Small intestine (tissue), 7 donors: ENCODE data around the gene MEGF9. TPM values are rescaled to one million over a fixed set of nuclear protein-coding genes. Genes with fewer than 3 reads are reported as not detected.
"Not testable (repeated sequence)": the region's sequence is repeated elsewhere in the genome, so short reads cannot be mapped to it uniquely, and the experiment has no call there.

Experiments used
- DNase-seq, 2 donors: peaks; one replicate each; pipeline versions ENCODE4 v3.0.0 to v3.0.0-alpha.2; 2013
- FAIRE-seq: peaks from 2 replicates; lab custom pipeline; 2012; peaks lifted over from hg19 to GRCh38; lab: Jason Lieb, UNC
- H3K27ac ChIP-seq, 3 donors: one replicate each; pipeline ENCODE4 v1.5.1; 2013; ENCODE audit warnings: low read length in 2 of 3, mild to moderate bottlenecking in 2 of 3, control low read depth in 1 of 3, inconsistent platforms in 1 of 3, low read depth in 1 of 3, moderate library complexity in 1 of 3
- H3K27me3 ChIP-seq, 3 donors: one replicate each; pipeline ENCODE4 v1.6.1; 2013; ENCODE audit warnings: low read length in 3 of 3, inconsistent platforms in 1 of 3; ENCODE audit not compliant: control insufficient read depth in 3 of 3, insufficient read depth in 3 of 3
- H3K36me3 ChIP-seq, 3 donors: one replicate each; pipeline ENCODE4 v1.6.1; 2013; ENCODE audit warnings: low read length in 3 of 3, inconsistent platforms in 1 of 3, low read depth in 1 of 3, mild to moderate bottlenecking in 1 of 3, moderate library complexity in 1 of 3; ENCODE audit not compliant: control insufficient read depth in 3 of 3, insufficient read depth in 2 of 3
- H3K4me1 ChIP-seq, 3 donors: one replicate each; pipeline ENCODE4 v1.6.1; 2013; ENCODE audit warnings: low read length in 2 of 3, inconsistent platforms in 1 of 3, low read depth in 1 of 3, mild to moderate bottlenecking in 1 of 3, moderate library complexity in 1 of 3; ENCODE audit not compliant: control insufficient read depth in 3 of 3, insufficient read depth in 2 of 3
- H3K4me3 ChIP-seq, 3 donors: one replicate each; pipeline ENCODE4 v1.5.1; 2013; ENCODE audit warnings: low read length in 3 of 3, control low read depth in 1 of 3, inconsistent platforms in 1 of 3, low read depth in 1 of 3, mild to moderate bottlenecking in 1 of 3, moderate library complexity in 1 of 3
- H3K9me3 ChIP-seq, 2 donors: one replicate each; pipeline ENCODE4 v1.6.1; 2013; ENCODE audit warnings: low read depth in 1 of 2, low read length in 1 of 2; ENCODE audit not compliant: control insufficient read depth in 2 of 2, insufficient read depth in 1 of 2
- WGBS, 3 donors: extraction: QIAGEN DNeasy Blood & Tissue Kit; methylation state at CpG; one replicate each; pipeline ENCODE4 v1.1.7; 2013; 5-methylcytosine and 5-hydroxymethylcytosine counted together
- polyA plus RNA-seq, 4 donors: library from polyadenylated mRNA; stranded (reverse) in 3 of 4; unstranded in 1 of 4; fragments of 200-250 nt in 3 of 4; fragments of 120-200 nt in 1 of 4; gene quantifications; one replicate each; pipeline versions ENCODE4 v1.2.1 to v1.2.3, GENCODE V29; 2013
- donor health status: healthy with polysubstance abuse.
- donor health status: control.
- donor health status: control.
- donor health status: Bipolar disorder and iron deficiency.
- donor health status: healthy.

MEGF9 gene
- polyA plus RNA-seq, 4 donors, result 3.0 to 21.7 (median 5.1) TPM

DNA sequence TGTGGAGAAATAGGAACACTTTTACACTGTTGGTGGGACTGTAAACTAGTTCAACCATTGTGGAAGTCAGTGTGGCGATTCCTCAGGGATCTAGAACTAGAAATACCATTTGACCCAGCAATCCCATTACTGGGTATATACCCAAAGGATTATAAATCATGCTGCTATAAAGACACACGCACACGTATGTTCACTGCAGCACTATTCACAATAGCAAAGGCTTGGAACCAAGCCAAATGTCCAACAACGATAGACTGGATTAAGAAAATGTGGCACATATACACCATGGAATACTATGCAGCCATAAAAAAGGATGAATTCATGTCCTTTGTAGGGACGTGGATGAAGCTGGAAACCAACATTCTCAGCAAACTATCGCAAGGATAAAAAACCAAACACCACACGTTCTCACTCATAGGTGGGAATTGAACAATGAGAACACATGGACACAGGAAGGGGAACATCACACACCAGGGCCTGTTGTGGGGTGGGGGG is 162.0 kb downstream of the MEGF9 start:
- H3K4me3 ChIP-seq, FAIRE-seq: not testable (repeated sequence)
- WGBS, 3 donors, result 93 to 96% (median 93%) methylated on average over 6 of the region's 7 CpGs

More for the DNA sequence above, 162.0 kb downstream of the MEGF9 start:
- peaks cover 6 to 14% (median 8%) of the 10 kb centered on the region in 3 donors for H3K36me3 ChIP-seq
- H3K9me3 ChIP-seq, H3K4me1 ChIP-seq, DNase-seq, H3K27me3 ChIP-seq, H3K27ac ChIP-seq: not testable (repeated sequence)

Other genes with a start within 250 kb of the MEGF9 start
- 10 to 100 TPM; 15.7 to 49.3 (median 18.9) TPM for gene CDK5RAP2, start 134.3 kb downstream of the MEGF9 start, polyA plus RNA-seq
- gene FBXW2, start 78.9 kb upstream of the MEGF9 start, polyA plus RNA-seq, result 10 to 100 TPM in 2 of 4 donors, 1 to 10 TPM in 2; 6.2 to 45.4 (median 13.1) TPM
- gene PSMD5, start 128.5 kb upstream of the MEGF9 start, polyA plus RNA-seq, result 10 to 100 TPM; 15.4 to 26.7 (median 16.7) TPM
- 10 to 100 TPM in 2 of 4 donors, 1 to 10 TPM in 2; 2.0 to 35.7 (median 17.8) TPM for gene PHF19, start 162.7 kb upstream of the MEGF9 start, polyA plus RNA-seq
- gene TRAF1, start 212.3 kb upstream of the MEGF9 start, polyA plus RNA-seq, result 1 to 10 TPM; 1.1 to 5.6 (median 1.9) TPM